PC-9 (cell line): Measurements from ENCODE around the gene ADAR. TPM values are rescaled to one million over a fixed set of nuclear protein-coding genes. Genes with fewer than 3 reads are reported as not detected.

Experiments used
- BruUV-seq: library from RNA; stranded (reverse); fragments of 400-500 nt; replicated peaks from 2 replicates; lab custom pipeline; 2021; lab: Mats Ljungman, UMichigan
- CTCF ChIA-PET: fragments of 300-600 bp; sonication (Branson Sonifier 250); formaldehyde crosslinking; loops from one replicate; lab custom pipeline; 2022; ENCODE audit warnings: antibody characterized with exemption; lab: Charles Lee
- POLR2A ChIA-PET: fragments of 300-600 bp; sonication (Branson Sonifier 250); formaldehyde crosslinking; loops from one replicate; lab custom pipeline; 2022; ENCODE audit warnings: antibody characterized with exemption; ENCODE audit not compliant: unreplicated experiment; lab: Charles Lee
- DNase-seq, 2 experiments: peaks; one replicate each; pipeline versions ENCODE4 v3.0.0 to v3.0.0-alpha.2; 2015 to 2022; ENCODE audit warnings: mixed read lengths in 1 of 2
- H2AFZ ChIP-seq: fragments of 200-600 bp; sonication (generic); 2 replicates; pipeline ENCODE4 v1.8.1; 2017; ENCODE audit warnings: antibody characterized with exemption
- H3F3A ChIP-seq: fragments of 200-600 bp; sonication (generic); 2 replicates; pipeline ENCODE4 v1.8.1; 2017; ENCODE audit warnings: antibody characterized with exemption, mild to moderate bottlenecking, low read depth; ENCODE audit not compliant: insufficient read depth
- H3K27ac ChIP-seq: fragments of 200-600 bp; sonication (generic); 2 replicates; pipeline ENCODE4 v1.6.1; 2016; ENCODE audit warnings: mixed run types
- H3K27me3 ChIP-seq: fragments of 200-600 bp; sonication (generic); 2 replicates; pipeline ENCODE4 v1.6.1; 2016; ENCODE audit warnings: low read depth, mixed run types; ENCODE audit not compliant: insufficient read depth
- H3K36me3 ChIP-seq: fragments of 200-600 bp; sonication (generic); 2 replicates; pipeline ENCODE4 v1.6.1; 2016; ENCODE audit warnings: low read depth, mixed run types
- H3K4me1 ChIP-seq: fragments of 200-600 bp; sonication (generic); replicated peaks from 2 replicates; pipeline ENCODE4 v1.6.1; 2016; ENCODE audit warnings: mixed run types; ENCODE audit not compliant: insufficient read depth
- H3K4me2 ChIP-seq: fragments of 200-600 bp; sonication (generic); 2 replicates; pipeline ENCODE4 v1.6.1; 2017; ENCODE audit warnings: mixed run types
- H3K4me3 ChIP-seq: fragments of 200-600 bp; sonication (generic); 2 replicates; pipeline ENCODE4 v1.6.1; 2016; ENCODE audit warnings: mixed run types
- H3K79me2 ChIP-seq: fragments of 200-600 bp; sonication (generic); 2 replicates; pipeline ENCODE4 v1.6.1; 2017; ENCODE audit warnings: low read depth, mixed run types
- H3K9me2 ChIP-seq: fragments of 200-600 bp; sonication (generic); 2 replicates; pipeline ENCODE4 v1.8.1; 2017; ENCODE audit warnings: mild to moderate bottlenecking; ENCODE audit not compliant: insufficient read depth
- H3K9me3 ChIP-seq: fragments of 200-600 bp; sonication (generic); 2 replicates; pipeline ENCODE4 v1.8.1; 2016; ENCODE audit warnings: low read depth; ENCODE audit not compliant: insufficient read depth
- H4K20me1 ChIP-seq: fragments of 200-600 bp; sonication (generic); 2 replicates; pipeline ENCODE4 v1.8.1; 2017; ENCODE audit not compliant: insufficient read depth
- CTCF ChIP-seq: fragments of 200-600 bp; sonication (generic); conservative IDR thresholded peaks from 2 replicates; pipeline ENCODE4 v1.6.1; 2017; ENCODE audit warnings: mixed run types, antibody characterized with exemption, mild to moderate bottlenecking, moderate library complexity
- EZH2 ChIP-seq: fragments of 200-600 bp; sonication (generic); IDR thresholded peaks from 2 replicates; pipeline ENCODE4 v1.8.0; 2017; ENCODE audit warnings: antibody characterized with exemption, low read depth
- intact Hi-C: fragments of 100-400 bp; cut with micrococcal nuclease; formaldehyde crosslinking; loops from one replicate; pipeline ENCODE4 v1.10.0; 2022; ENCODE audit not compliant: unreplicated experiment
- total RNA-seq: library from RNA; stranded (reverse); gene quantifications from 2 replicates; pipeline ENCODE4 v1.2.3, GENCODE V29; 2021

The ADAR gene
- total RNA-seq, 1 experiment from 2014 or later, result 120 TPM

GRCh38 chr1:154579374-154579773 lies 28.6 kb downstream of the ADAR start:
- no peak overlapping the region for H3K27ac ChIP-seq
- ChIA-PET POLR2A (no interaction called here), CTCF (no interaction called here)
- no peak overlapping the region for H2AFZ ChIP-seq
- no peak overlapping the region for H3K4me2 ChIP-seq
- 0 out of 2 replicates have a peak, but pooled peaks cover 13% of the 10 kb centered on the region for H3K36me3 ChIP-seq
- intact Hi-C loops, result no loop called here
- H3K4me1 ChIP-seq, result no peaks in the 10 kb centered on the region
- BruUV-seq, result no TSS peak
- TF ChIP-seq EZH2, result no peak
- no peak for TF ChIP-seq CTCF
- H3K9me3 ChIP-seq, result no peaks in the 10 kb centered on the region
- no peaks in the 10 kb centered on the region for H4K20me1 ChIP-seq
- H3K79me2 ChIP-seq, result no peaks in the 10 kb centered on the region
- no peak overlapping the region for H3K4me3 ChIP-seq
- DNase-seq, result no peak
- H3K9me2 ChIP-seq, result no peaks in the 10 kb centered on the region
- H3K27me3 ChIP-seq, result no peaks in the 10 kb centered on the region
- H3F3A ChIP-seq, result no peaks in the 10 kb centered on the region

GRCh38 chr1:154578058-154578418 lies 29.9 kb downstream of the ADAR start:
- Histone ChIP-seq H3K9me2 (no peaks in the 10 kb centered on the region), H3K4me2 (no peak overlapping the region), H3K27ac (no peak overlapping the region), H2AFZ (no peak overlapping the region), H4K20me1 (no peaks in the 10 kb centered on the region), H3K9me3 (no peaks in the 10 kb centered on the region), H3K4me1 (no peaks in the 10 kb centered on the region), H3K36me3 (0 out of 2 replicates have a peak, but pooled peaks cover 7% of the 10 kb centered on the region), H3K79me2 (no peaks in the 10 kb centered on the region), H3K27me3 (peaks cover 12% of the 10 kb centered on the region; the same call in 1 of the 2 replicates), H3F3A (no peaks in the 10 kb centered on the region), H3K4me3 (no peak overlapping the region)
- ChIA-PET CTCF (no interaction called here), POLR2A (no interaction called here)
- TF ChIP-seq CTCF, result no peak
- TF ChIP-seq EZH2, result no peak
- intact Hi-C loops, result no loop called here
- no TSS peak for BruUV-seq
- DNase-seq, result no peak

- CTCF ChIA-PET, result no interaction called here
- H3K27ac ChIP-seq, result no peak overlapping the region
- no peaks in the 10 kb centered on the region for H3K79me2 ChIP-seq
- H3K36me3 ChIP-seq, result 0 out of 2 replicates have a peak, but pooled peaks cover 7% of the 10 kb centered on the region
- no peaks in the 10 kb centered on the region for H3F3A ChIP-seq
- H2AFZ ChIP-seq, result no peak overlapping the region
- H3K9me3 ChIP-seq, result no peaks in the 10 kb centered on the region
- no peaks in the 10 kb centered on the region for H3K4me1 ChIP-seq
- H3K4me3 ChIP-seq, result no peak overlapping the region
- BruUV-seq, result no TSS peak
- no peak for TF ChIP-seq CTCF
- no peak for TF ChIP-seq EZH2
- no peak for DNase-seq
- no peaks in the 10 kb centered on the region for H3K9me2 ChIP-seq
- no peak overlapping the region for H3K4me2 ChIP-seq
- H4K20me1 ChIP-seq, result no peaks in the 10 kb centered on the region
- POLR2A ChIA-PET, result no interaction called here
- peaks cover 17% of the 10 kb centered on the region for H3K27me3 ChIP-seq
- intact Hi-C loops, result no loop called here
These were observed 30.5 kb downstream of the ADAR start for GRCh38 chr1:154577346-154578057.
